Smooth muscle cell of the brain vasculature (primary cell): ENCODE results near the gene FOXN1.
A peak's percentile ranks its signal among the peaks of the same experiment; 100 is the strongest.

Source experiments
- DNase-seq: peaks from one replicate; pipeline ENCODE4 v3.0.0-alpha.2; 2012; ENCODE audit warnings: low read depth, low spot score

The FOXN1 gene

GRCh38 chr17:28545787-28546415 is 39.8 kb downstream of the FOXN1 start:
- DNase-seq: no peak

- DNase-seq: no peak
Observed at GRCh38 chr17:28547096-28547622, 41.0 kb downstream of the FOXN1 start.

GRCh38 chr17:28547623-28548416 is 41.7 kb downstream of the FOXN1 start:
- DNase-seq: peak; percentile 49

- DNase-seq: no peak
Observed at GRCh38 chr17:28548417-28549130, 42.4 kb downstream of the FOXN1 start.

- DNase-seq: no peak
Observed at GRCh38 chr17:28549236-28550132, 43.3 kb downstream of the FOXN1 start.

GRCh38 chr17:28550858-28551257 is 44.7 kb downstream of the FOXN1 start:
- DNase-seq: no peak

- DNase-seq: no peak
Observed at GRCh38 chr17:28551421-28552175, 45.5 kb downstream of the FOXN1 start.

GRCh38 chr17:28552176-28552999 is 46.2 kb downstream of the FOXN1 start, which contains the start of gene UNC119:
TSS of gene UNC119 (minus strand) at chr17:28552624. CDS start at chr17:28552557, 67 bp downstream.
- no peak for DNase-seq

GRCh38 chr17:28553000-28553505 is 46.9 kb downstream of the FOXN1 start:
- no peak for DNase-seq

- no peak for DNase-seq
Observed at GRCh38 chr17:28554565-28554964, 48.4 kb downstream of the FOXN1 start.

- DNase-seq: no peak
Observed at GRCh38 chr17:28555022-28555421, 48.9 kb downstream of the FOXN1 start.

GRCh38 chr17:28563475-28563874 is 57.3 kb downstream of the FOXN1 start:
- DNase-seq: no peak

GRCh38 chr17:28567604-28568003 is 61.5 kb downstream of the FOXN1 start:
- DNase-seq: no peak

GRCh38 chr17:28569446-28569845 is 63.3 kb downstream of the FOXN1 start:
- DNase-seq: no peak

GRCh38 chr17:28570716-28571360 is 64.7 kb downstream of the FOXN1 start:
- DNase-seq: no peak

- peak; percentile 73 for DNase-seq
Observed at GRCh38 chr17:28571361-28572122, 65.4 kb downstream of the FOXN1 start, which contains the start of gene PIGS. TSS of gene PIGS (minus strand) at chr17:28571524. CDS start at chr17:28571496, 28 bp downstream.

GRCh38 chr17:28572259-28573039 is 66.3 kb downstream of the FOXN1 start:
- no peak for DNase-seq
